NCI-H82 treated with DMSO at 0.1 percent for 48 hours (cell line): ENCODE results near the gene SLC25A36.
"Not testable (repeated sequence)": the region's sequence is repeated elsewhere in the genome, so short reads cannot be mapped to it uniquely, and the experiment has no call there.

Source experiments
- DNase-seq: peaks from one replicate; lab custom pipeline; 2025; ENCODE audit not compliant: unreplicated experiment; lab: John Stamatoyannopoulos, UW

The SLC25A36 gene

DNA sequence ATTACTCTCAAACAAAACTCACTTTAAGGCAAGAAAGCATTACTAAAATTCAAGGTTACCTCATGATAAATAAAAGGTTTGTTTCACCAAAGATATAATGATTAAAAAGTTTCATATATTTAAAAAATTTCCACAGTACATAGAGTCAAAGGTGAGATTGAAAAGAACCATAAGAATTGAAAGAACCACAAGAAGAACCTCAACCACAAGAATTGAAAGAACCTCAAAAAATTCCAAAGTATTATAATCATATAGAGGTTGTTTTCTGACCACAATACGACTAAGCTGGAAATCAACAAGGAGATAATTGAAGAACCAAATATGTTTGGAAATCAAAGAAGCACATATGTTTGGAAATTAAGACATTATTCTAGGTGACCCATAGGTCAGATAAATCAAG, 52.7 kb downstream of the SLC25A36 start:
- no peak for DNase-seq

GRCh38 chr3:140994861-140995260, 53.2 kb downstream of the SLC25A36 start:
- DNase-seq: not testable (repeated sequence)

DNA sequence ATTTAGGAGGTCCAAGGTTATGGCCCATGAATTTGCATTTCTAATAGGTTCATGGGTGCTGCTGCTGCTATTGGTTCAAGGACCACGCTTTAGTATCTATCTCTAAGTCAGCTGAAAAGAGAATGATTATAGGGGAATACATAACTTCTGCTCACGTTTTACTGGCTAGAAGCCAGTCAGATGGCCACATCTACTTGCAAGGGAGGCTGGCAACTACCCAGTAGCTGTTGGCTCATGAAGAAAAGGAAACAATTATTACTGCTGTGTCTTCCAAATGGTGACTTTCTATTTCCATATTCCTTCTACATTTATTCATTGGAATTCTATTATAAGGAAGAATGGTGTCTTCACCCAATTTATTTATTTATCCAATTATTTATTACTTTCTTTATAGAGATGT, 54.2 kb downstream of the SLC25A36 start:
- no peak for DNase-seq

- no peak for DNase-seq
Observed at GRCh38 chr3:141000027-141000663, 58.5 kb downstream of the SLC25A36 start.

DNA sequence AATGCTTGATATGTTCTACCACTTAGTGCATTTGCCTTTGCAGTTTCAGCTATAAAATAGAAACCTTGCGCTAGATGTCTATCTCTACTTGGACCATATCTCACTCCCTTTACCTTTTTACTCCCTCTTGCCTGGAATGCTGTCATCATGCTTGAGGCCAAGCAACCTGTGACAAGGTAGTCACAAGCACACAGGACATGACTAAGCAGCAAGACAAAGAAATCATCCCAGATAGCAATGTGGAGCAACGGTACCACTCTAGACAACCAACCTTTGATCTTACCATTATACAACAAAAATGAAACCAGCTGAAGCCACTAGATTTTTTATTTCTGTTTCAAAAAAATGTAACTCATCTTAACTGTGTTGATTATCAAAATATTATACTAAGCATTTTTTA, 59.0 kb downstream of the SLC25A36 start:
- no peak for DNase-seq

- no peak for DNase-seq
Observed at GRCh38 chr3:141006344-141006743, 64.7 kb downstream of the SLC25A36 start.

GRCh38 chr3:141009496-141009895, 67.9 kb downstream of the SLC25A36 start:
- DNase-seq: no peak

GRCh38 chr3:141011232-141011996, 69.8 kb downstream of the SLC25A36 start:
- DNase-seq: peak; percentile 70

DNA sequence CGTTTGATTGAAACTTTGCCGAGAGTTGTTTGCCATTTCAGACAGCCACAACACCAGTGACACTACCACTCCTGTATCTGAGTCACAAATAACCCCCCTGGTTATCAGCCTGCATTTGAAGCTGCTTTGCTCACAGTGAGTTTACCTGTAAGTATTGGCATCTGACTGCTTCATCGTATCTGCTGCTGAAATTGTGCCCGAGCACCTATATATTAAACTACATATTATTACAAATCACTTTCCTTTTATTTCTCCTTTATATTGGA, 70.3 kb downstream of the SLC25A36 start:
- DNase-seq: no peak

DNA sequence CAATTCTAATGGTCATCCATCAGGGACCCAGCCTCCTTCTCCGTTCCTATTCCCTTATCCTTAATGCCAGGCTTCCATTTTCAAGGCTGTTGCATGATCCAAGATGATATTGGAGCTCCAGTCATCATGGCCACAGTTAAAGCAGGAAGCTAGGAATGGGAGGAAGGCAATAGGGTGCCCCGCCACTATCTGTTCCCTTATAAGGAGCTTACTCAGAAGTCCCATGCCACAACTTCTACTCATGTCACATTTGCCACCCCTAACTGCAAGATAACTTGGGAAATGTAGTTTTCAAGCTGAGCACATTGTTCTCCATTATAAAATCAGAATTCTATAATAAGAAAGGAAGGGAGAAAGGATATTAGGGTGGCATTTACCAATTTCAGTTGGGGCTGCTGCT, 70.9 kb downstream of the SLC25A36 start:
- DNase-seq: no peak

DNA sequence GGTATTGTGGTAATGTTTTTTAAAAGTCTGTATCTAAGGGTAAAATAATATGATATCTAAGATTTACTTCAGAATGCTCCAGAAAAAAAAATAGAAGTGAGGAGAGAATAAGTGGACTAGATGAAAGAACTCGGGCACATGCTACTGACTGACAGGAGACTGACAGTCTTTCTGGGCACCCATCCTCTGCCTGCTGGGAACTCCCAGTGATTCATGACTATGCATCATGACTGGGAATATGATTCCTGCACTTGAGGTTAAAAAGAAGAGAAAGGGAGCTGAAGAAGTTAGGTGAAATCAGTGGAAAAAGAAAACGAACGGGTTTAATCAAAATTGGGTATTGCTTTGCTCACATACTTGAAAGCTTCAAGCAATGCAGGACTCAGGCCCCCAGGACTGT, 73.8 kb downstream of the SLC25A36 start:
- no peak for DNase-seq

DNA sequence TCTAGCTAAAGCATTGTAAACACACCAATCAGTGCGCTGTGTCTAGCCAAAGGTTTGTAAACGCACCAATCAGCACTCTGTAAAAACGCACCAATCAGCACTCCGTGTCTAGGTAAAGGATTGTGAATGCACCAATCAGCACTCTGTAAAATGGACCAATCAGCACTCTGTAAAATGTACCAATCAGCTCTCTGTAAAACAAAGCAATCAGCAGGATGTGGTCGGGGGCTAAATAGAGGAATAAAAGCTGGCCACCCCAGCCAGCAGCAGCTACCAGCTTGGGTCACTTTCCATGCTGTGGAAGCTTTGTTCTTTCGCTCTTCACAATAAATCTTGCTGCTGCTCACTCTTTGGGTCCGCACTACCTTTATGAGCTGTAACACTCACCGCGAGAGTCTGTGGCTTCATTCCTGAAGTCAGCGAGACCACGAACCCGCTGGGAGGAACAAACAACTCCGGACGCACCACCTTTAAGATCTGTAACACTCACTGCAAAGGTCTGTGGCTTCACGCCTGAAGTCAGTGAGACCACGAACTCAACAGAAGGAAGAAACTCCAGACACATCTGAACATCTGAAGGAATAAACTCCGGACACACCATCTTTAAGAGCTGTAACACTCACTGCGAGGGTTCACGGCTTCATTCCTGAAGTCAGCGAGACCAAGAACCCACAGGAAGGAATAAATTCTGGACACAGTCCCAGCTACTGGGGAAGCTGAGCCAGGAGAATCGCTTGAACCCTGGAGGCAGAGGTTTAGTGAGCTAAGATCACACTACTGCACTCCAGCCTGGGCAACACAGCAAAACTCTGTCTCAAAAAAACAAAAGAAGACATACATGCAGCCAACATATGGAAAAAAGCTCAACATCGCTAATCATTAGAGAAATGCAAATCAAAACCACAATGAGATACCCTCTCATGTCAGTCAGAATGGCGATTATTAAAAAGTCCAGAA, 76.0 kb downstream of the SLC25A36 start:
- DNase-seq: not testable (repeated sequence)

- no peak for DNase-seq
Observed at GRCh38 chr3:141019244-141019643, 77.6 kb downstream of the SLC25A36 start.

GRCh38 chr3:141020143-141020830, 78.7 kb downstream of the SLC25A36 start:
- no peak for DNase-seq

- no peak for DNase-seq
Observed at GRCh38 chr3:141021261-141021660, 79.6 kb downstream of the SLC25A36 start.
